ENCODE results near the gene PHTF2. TPM values are rescaled to one million over a fixed set of nuclear protein-coding genes. Genes with fewer than 3 reads are reported as not detected.

Gene PHTF2
- total RNA-seq, 1 experiment from 2014 or later = 26.7 TPM

DNA sequence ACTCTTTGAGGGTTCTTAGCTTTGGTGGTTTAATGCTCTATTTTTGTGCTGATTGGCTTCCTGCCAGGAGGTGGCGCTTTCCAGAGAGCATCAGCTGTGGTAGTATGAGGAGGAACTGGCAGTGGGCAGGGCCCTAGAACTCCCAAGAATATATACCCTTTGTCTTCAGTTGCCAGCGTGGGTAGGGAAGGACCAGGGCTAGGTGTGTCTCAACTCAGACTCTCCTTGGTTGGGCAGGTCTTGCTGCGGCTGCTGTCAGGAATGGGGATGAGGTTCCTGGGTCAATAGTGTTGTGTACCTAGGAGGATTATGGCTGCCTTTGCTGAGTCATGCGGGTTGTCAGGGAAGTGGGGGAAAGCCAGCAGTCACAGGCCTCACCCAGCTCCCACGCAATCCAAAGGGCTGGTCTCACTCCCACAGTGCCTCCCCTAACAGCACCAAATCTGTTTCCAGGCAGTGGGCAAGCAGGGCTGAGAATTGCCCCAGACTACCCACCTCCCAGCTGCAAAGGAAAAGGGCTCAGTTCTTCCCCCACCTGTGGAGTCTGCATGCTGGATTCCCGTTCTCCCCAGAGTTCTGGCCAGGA is 191.5 kb downstream of the PHTF2 start:
- ATAC-seq = peak; percentile 60
- Histone ChIP-seq H3K27ac (ENCODE audit: low read depth, low read length) (no peak overlapping the region), H3K9me2 (ENCODE audit: insufficient read depth) (no peaks in the 10 kb centered on the region), H3K27me3 (ENCODE audit: insufficient read depth, low read length) (no peaks in the 10 kb centered on the region), H3K36me3 (ENCODE audit: control insufficient read depth in 1 of 2, insufficient read depth in 2 of 2, low read length in 2 of 2) (no peaks in the 10 kb centered on the region), H3K79me2 (ENCODE audit: insufficient read depth, low read length) (no peaks in the 10 kb centered on the region), H3K9ac (ENCODE audit: low read length) (no peak overlapping the region), H4K20me1 (ENCODE audit: insufficient read depth) (no peaks in the 10 kb centered on the region), H2AFZ (ENCODE audit: low read depth, low read length, poor library complexity, severe bottlenecking) (peak overlapping the region; percentile 12), H3K4me3 (replicated peaks in 1 of 2; ENCODE audit: low read depth in 1 of 2, low read length in 2 of 2) (no peak overlapping the region), H3K4me2 (ENCODE audit: low read length) (peak overlapping the region; percentile 9; the same call in 1 of the 2 replicates), H3K9me3 (ENCODE audit: control insufficient read depth in 1 of 2, insufficient read depth in 1 of 2, low read depth in 1 of 2, low read length in 2 of 2) (no peaks in the 10 kb centered on the region), H3K4me1 (ENCODE audit: control insufficient read depth in 1 of 2, insufficient read depth in 2 of 2, low read length in 2 of 2) (peaks cover 0 to 10% of the 10 kb centered on the region in 2 experiments; a peak in 2 of 4 replicates)
- BruUV-seq (replicated peaks) = no TSS peak
- CTCF ChIA-PET = interaction anchor here (0.7 to 1.3 kb wide), 2 partner anchors 31 to 56 kb away, joined by 3 read pairs; no protein-coding TSS in a partner anchor
- intact Hi-C loops (cut with micrococcal nuclease) = no loop called here
- RAD21 ChIA-PET (ENCODE audit: low non-redundant PET in 1 of 2, low total read pairs in 2 of 2, uncharacterized antibody in 2 of 2, unreplicated experiment in 2 of 2) = no interaction called here
- TF ChIP-seq FOSL1 (IDR thresholded peaks at IDR 0.05; ENCODE audit: low read depth) = no peak
- TF ChIP-seq, protein P1, sequence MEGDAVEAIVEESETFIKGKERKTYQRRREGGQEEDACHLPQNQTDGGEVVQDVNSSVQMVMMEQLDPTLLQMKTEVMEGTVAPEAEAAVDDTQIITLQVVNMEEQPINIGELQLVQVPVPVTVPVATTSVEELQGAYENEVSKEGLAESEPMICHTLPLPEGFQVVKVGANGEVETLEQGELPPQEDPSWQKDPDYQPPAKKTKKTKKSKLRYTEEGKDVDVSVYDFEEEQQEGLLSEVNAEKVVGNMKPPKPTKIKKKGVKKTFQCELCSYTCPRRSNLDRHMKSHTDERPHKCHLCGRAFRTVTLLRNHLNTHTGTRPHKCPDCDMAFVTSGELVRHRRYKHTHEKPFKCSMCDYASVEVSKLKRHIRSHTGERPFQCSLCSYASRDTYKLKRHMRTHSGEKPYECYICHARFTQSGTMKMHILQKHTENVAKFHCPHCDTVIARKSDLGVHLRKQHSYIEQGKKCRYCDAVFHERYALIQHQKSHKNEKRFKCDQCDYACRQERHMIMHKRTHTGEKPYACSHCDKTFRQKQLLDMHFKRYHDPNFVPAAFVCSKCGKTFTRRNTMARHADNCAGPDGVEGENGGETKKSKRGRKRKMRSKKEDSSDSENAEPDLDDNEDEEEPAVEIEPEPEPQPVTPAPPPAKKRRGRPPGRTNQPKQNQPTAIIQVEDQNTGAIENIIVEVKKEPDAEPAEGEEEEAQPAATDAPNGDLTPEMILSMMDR (IDR thresholded peaks at IDR 0.05 in 2 of 3, conservative IDR thresholded peaks at IDR 0.05 in 1 of 3; ENCODE audit: borderline replicate concordance in 1 of 3, insufficient read depth in 1 of 3, low read depth in 2 of 3, low read length in 2 of 3) = peak in 1 of 3 experiments; percentile 20; a peak in 2 of 6 replicates
- POLR2A ChIA-PET = no interaction called here
- DNase-seq (ENCODE audit: low read depth, low spot score) = no peak

GRCh38 chr7:77991656-77992055 is 193.1 kb downstream of the PHTF2 start:
- no peaks in the 10 kb centered on the region for H3K36me3 ChIP-seq (ENCODE audit: control insufficient read depth in 1 of 2, insufficient read depth in 2 of 2, low read length in 2 of 2)
- RAD21 ChIA-PET (ENCODE audit: low non-redundant PET in 1 of 2, low total read pairs in 2 of 2, uncharacterized antibody in 2 of 2, unreplicated experiment in 2 of 2) = no interaction called here
- H3K4me1 ChIP-seq (ENCODE audit: control insufficient read depth in 1 of 2, insufficient read depth in 2 of 2, low read length in 2 of 2) = peaks cover 0 to 10% of the 10 kb centered on the region in 2 experiments; a peak in 2 of 4 replicates
- H3K27ac ChIP-seq (ENCODE audit: low read depth, low read length) = no peak overlapping the region
- H3K27me3 ChIP-seq (ENCODE audit: insufficient read depth, low read length) = no peaks in the 10 kb centered on the region
- H4K20me1 ChIP-seq (ENCODE audit: insufficient read depth) = no peaks in the 10 kb centered on the region
- no peak overlapping the region for H2AFZ ChIP-seq (ENCODE audit: low read depth, low read length, poor library complexity, severe bottlenecking)
- no peak overlapping the region for H3K4me3 ChIP-seq (replicated peaks in 1 of 2; ENCODE audit: low read depth in 1 of 2, low read length in 2 of 2)
- intact Hi-C loops (cut with micrococcal nuclease) = no loop called here
- no peak overlapping the region for H3K4me2 ChIP-seq (ENCODE audit: low read length)
- POLR2A ChIA-PET = no interaction called here
- no peaks in the 10 kb centered on the region for H3K9me3 ChIP-seq (ENCODE audit: control insufficient read depth in 1 of 2, insufficient read depth in 1 of 2, low read depth in 1 of 2, low read length in 2 of 2)
- CTCF ChIA-PET = no interaction called here
- no peak for DNase-seq (ENCODE audit: low read depth, low spot score)
- ATAC-seq = no peak
- H3K9ac ChIP-seq (ENCODE audit: low read length) = no peak overlapping the region
- no peaks in the 10 kb centered on the region for H3K9me2 ChIP-seq (ENCODE audit: insufficient read depth)
- BruUV-seq (replicated peaks) = no TSS peak
- no peaks in the 10 kb centered on the region for H3K79me2 ChIP-seq (ENCODE audit: insufficient read depth, low read length)
- TF ChIP-seq SRF (IDR thresholded peaks at IDR 0.05; ENCODE audit: low read depth) = no peak
- TF ChIP-seq CBX3 (IDR thresholded peaks at IDR 0.05; ENCODE audit: low read depth) = no peak
- TF ChIP-seq JUND (IDR thresholded peaks at IDR 0.05) = no peak
- no peak for TF ChIP-seq RAD21 (IDR thresholded peaks at IDR 0.05; ENCODE audit: low read depth)
- TF ChIP-seq EZH2phosphoT487 (IDR thresholded peaks at IDR 0.05; ENCODE audit: borderline replicate concordance) = no peak
- TF ChIP-seq, protein P2, sequence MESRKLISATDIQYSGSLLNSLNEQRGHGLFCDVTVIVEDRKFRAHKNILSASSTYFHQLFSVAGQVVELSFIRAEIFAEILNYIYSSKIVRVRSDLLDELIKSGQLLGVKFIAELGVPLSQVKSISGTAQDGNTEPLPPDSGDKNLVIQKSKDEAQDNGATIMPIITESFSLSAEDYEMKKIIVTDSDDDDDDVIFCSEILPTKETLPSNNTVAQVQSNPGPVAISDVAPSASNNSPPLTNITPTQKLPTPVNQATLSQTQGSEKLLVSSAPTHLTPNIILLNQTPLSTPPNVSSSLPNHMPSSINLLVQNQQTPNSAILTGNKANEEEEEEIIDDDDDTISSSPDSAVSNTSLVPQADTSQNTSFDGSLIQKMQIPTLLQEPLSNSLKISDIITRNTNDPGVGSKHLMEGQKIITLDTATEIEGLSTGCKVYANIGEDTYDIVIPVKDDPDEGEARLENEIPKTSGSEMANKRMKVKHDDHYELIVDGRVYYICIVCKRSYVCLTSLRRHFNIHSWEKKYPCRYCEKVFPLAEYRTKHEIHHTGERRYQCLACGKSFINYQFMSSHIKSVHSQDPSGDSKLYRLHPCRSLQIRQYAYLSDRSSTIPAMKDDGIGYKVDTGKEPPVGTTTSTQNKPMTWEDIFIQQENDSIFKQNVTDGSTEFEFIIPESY (IDR thresholded peaks at IDR 0.05; ENCODE audit: extremely low read depth, insufficient replicate concordance, low read length) = no peak
- no peak for TF ChIP-seq SP1 (IDR thresholded peaks at IDR 0.05; ENCODE audit: low read depth)
- no peak for TF ChIP-seq ELF1 (IDR thresholded peaks at IDR 0.05; ENCODE audit: borderline replicate concordance, low read depth)
- no peak for TF ChIP-seq ZFX (IDR thresholded peaks at IDR 0.05)
- TF ChIP-seq, protein P3, sequence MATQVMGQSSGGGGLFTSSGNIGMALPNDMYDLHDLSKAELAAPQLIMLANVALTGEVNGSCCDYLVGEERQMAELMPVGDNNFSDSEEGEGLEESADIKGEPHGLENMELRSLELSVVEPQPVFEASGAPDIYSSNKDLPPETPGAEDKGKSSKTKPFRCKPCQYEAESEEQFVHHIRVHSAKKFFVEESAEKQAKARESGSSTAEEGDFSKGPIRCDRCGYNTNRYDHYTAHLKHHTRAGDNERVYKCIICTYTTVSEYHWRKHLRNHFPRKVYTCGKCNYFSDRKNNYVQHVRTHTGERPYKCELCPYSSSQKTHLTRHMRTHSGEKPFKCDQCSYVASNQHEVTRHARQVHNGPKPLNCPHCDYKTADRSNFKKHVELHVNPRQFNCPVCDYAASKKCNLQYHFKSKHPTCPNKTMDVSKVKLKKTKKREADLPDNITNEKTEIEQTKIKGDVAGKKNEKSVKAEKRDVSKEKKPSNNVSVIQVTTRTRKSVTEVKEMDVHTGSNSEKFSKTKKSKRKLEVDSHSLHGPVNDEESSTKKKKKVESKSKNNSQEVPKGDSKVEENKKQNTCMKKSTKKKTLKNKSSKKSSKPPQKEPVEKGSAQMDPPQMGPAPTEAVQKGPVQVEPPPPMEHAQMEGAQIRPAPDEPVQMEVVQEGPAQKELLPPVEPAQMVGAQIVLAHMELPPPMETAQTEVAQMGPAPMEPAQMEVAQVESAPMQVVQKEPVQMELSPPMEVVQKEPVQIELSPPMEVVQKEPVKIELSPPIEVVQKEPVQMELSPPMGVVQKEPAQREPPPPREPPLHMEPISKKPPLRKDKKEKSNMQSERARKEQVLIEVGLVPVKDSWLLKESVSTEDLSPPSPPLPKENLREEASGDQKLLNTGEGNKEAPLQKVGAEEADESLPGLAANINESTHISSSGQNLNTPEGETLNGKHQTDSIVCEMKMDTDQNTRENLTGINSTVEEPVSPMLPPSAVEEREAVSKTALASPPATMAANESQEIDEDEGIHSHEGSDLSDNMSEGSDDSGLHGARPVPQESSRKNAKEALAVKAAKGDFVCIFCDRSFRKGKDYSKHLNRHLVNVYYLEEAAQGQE (IDR thresholded peaks at IDR 0.05; ENCODE audit: low read depth) = no peak
- no peak for TF ChIP-seq YY1 (IDR thresholded peaks at IDR 0.05; ENCODE audit: extremely low read depth, insufficient replicate concordance, low read depth, low read length)
- TF ChIP-seq FOSL1 (IDR thresholded peaks at IDR 0.05; ENCODE audit: low read depth) = no peak

Data from HCT116 (cell line).